ENCODE data around the gene VAMP4.

The VAMP4 gene

DNA sequence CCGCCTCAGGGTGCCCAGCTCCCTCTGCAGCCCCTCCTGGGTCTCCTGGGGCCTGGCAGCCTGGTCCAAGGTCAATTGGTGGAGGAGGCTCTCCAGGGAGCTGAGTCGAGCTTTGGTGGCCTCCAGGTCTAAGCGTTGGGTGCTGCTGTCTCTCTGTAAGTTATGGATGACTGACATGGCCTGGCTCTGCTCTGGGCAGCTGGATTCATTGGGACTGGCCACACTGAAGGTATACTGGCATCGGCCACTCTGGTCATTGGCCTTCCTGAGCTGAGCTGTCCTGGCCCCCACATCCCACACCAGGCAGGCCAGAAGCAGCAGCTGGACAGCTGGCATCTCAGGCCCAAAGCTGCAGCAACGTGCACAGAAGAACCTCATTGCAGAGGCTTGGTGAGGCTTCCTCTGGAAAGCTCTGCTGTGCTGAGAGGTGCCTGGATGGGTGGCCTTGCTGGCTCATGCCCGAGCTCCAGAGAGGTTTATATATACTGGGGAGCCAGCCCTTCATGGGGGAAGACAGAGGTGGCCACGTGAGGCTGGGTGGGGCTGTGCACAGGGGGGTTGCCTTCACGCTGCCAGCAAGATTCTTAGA lies 89.5 kb downstream of the VAMP4 start, which contains the start of gene MYOC:
TSS of gene MYOC (minus strand) at position 455 of the 589 bp plus-strand sequence. CDS start at position 378, 77 bp downstream.
- no peak for DNase-seq (ENCODE audit: low spot score)

All from hepatic stellate cell (primary cell).